ENCODE results near the gene AFF3.

DNA sequence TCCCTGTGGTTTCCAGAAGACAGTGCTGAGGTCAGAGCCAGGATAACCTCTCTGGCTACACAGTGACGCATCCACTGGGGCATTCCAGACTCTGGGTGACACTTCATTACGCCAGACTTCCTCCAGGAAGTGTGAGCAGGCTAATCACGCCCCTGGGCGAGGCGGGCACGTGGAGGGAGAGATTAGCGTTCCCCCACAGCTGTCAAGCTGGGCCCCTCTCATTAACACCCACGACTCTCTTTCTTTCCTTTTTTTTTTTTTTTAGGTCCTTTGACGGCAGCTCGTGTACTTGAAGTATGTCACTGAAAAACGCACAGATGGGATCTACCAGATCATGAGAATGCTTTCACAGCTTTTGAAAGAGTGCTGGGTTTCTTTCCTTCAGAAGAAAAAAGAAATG lies 274.6 kb downstream of the AFF3 start:
- no peak for TF ChIP-seq TCF7L2 (IDR thresholded peaks at IDR 0.05; ENCODE audit: low read depth, low read length)
- TF ChIP-seq, protein P1, sequence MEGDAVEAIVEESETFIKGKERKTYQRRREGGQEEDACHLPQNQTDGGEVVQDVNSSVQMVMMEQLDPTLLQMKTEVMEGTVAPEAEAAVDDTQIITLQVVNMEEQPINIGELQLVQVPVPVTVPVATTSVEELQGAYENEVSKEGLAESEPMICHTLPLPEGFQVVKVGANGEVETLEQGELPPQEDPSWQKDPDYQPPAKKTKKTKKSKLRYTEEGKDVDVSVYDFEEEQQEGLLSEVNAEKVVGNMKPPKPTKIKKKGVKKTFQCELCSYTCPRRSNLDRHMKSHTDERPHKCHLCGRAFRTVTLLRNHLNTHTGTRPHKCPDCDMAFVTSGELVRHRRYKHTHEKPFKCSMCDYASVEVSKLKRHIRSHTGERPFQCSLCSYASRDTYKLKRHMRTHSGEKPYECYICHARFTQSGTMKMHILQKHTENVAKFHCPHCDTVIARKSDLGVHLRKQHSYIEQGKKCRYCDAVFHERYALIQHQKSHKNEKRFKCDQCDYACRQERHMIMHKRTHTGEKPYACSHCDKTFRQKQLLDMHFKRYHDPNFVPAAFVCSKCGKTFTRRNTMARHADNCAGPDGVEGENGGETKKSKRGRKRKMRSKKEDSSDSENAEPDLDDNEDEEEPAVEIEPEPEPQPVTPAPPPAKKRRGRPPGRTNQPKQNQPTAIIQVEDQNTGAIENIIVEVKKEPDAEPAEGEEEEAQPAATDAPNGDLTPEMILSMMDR (CRISPR knock-in tag; IDR thresholded peaks at IDR 0.05): no peak
- TF ChIP-seq SOX13 (IDR thresholded peaks at IDR 0.05): no peak
- TF ChIP-seq SOX13 (CRISPR knock-in tag; conservative IDR thresholded peaks at IDR 0.05 in 1 of 2, IDR thresholded peaks at IDR 0.05 in 1 of 2): no peak
- TF ChIP-seq, protein P2, sequence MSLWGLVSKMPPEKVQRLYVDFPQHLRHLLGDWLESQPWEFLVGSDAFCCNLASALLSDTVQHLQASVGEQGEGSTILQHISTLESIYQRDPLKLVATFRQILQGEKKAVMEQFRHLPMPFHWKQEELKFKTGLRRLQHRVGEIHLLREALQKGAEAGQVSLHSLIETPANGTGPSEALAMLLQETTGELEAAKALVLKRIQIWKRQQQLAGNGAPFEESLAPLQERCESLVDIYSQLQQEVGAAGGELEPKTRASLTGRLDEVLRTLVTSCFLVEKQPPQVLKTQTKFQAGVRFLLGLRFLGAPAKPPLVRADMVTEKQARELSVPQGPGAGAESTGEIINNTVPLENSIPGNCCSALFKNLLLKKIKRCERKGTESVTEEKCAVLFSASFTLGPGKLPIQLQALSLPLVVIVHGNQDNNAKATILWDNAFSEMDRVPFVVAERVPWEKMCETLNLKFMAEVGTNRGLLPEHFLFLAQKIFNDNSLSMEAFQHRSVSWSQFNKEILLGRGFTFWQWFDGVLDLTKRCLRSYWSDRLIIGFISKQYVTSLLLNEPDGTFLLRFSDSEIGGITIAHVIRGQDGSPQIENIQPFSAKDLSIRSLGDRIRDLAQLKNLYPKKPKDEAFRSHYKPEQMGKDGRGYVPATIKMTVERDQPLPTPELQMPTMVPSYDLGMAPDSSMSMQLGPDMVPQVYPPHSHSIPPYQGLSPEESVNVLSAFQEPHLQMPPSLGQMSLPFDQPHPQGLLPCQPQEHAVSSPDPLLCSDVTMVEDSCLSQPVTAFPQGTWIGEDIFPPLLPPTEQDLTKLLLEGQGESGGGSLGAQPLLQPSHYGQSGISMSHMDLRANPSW (CRISPR knock-in tag; IDR thresholded peaks at IDR 0.05; ENCODE audit: borderline replicate concordance): no peak
- no peak for TF ChIP-seq GLI4 (CRISPR knock-in tag; IDR thresholded peaks at IDR 0.05; ENCODE audit: borderline replicate concordance)
- TF ChIP-seq FLYWCH1 (CRISPR knock-in tag; IDR thresholded peaks at IDR 0.05): no peak
- TF ChIP-seq, protein P3, sequence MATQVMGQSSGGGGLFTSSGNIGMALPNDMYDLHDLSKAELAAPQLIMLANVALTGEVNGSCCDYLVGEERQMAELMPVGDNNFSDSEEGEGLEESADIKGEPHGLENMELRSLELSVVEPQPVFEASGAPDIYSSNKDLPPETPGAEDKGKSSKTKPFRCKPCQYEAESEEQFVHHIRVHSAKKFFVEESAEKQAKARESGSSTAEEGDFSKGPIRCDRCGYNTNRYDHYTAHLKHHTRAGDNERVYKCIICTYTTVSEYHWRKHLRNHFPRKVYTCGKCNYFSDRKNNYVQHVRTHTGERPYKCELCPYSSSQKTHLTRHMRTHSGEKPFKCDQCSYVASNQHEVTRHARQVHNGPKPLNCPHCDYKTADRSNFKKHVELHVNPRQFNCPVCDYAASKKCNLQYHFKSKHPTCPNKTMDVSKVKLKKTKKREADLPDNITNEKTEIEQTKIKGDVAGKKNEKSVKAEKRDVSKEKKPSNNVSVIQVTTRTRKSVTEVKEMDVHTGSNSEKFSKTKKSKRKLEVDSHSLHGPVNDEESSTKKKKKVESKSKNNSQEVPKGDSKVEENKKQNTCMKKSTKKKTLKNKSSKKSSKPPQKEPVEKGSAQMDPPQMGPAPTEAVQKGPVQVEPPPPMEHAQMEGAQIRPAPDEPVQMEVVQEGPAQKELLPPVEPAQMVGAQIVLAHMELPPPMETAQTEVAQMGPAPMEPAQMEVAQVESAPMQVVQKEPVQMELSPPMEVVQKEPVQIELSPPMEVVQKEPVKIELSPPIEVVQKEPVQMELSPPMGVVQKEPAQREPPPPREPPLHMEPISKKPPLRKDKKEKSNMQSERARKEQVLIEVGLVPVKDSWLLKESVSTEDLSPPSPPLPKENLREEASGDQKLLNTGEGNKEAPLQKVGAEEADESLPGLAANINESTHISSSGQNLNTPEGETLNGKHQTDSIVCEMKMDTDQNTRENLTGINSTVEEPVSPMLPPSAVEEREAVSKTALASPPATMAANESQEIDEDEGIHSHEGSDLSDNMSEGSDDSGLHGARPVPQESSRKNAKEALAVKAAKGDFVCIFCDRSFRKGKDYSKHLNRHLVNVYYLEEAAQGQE (IDR thresholded peaks at IDR 0.05; ENCODE audit: borderline replicate concordance in 1 of 2, low read depth in 1 of 2, low read length in 2 of 2): no peak
- TF ChIP-seq ZNF367 (CRISPR knock-in tag; IDR thresholded peaks at IDR 0.05; ENCODE audit: borderline replicate concordance): no peak
- TF ChIP-seq ZNF530 (CRISPR knock-in tag; IDR thresholded peaks at IDR 0.05; ENCODE audit: low read depth): no peak

Measured in HepG2 (cell line).